PC-3 (cell line): ENCODE results near the gene CTBP2. TPM values are rescaled to one million over a fixed set of nuclear protein-coding genes. Genes with fewer than 3 reads are reported as not detected.
"Not testable (repeated sequence)": the region's sequence is repeated elsewhere in the genome, so short reads cannot be mapped to it uniquely, and the experiment has no call there.

Experiments used
- ATAC-seq: fragments of 200-7000 bp; cut with Tn5 transposase; 2 replicates; pipeline ENCODE4 v1.9.1; 2020; ENCODE audit warnings: mild to moderate bottlenecking, moderate library complexity
- BruUV-seq: library from RNA; stranded (reverse); fragments of 400-500 nt; replicated peaks from 2 replicates; lab custom pipeline; 2021; lab: Mats Ljungman, UMichigan
- CTCF ChIA-PET: fragments of 300-600 bp; sonication (Branson Sonifier 250); formaldehyde crosslinking; loops from one replicate; lab custom pipeline; 2022; ENCODE audit warnings: antibody characterized with exemption; lab: Charles Lee
- POLR2A ChIA-PET: fragments of 300-600 bp; sonication (Branson Sonifier 250); formaldehyde crosslinking; loops from one replicate; lab custom pipeline; 2022; ENCODE audit warnings: antibody characterized with exemption; ENCODE audit not compliant: unreplicated experiment; lab: Charles Lee
- DNase-seq: peaks from one replicate; pipeline ENCODE4 v3.0.0-alpha.2; 2015
- H2AFZ ChIP-seq: fragments of 300-600 bp; sonication (generic); 2 replicates; pipeline ENCODE4 v1.6.0; 2016; ENCODE audit warnings: antibody characterized with exemption, low read length
- H3F3A ChIP-seq: fragments of 300-600 bp; sonication (generic); one replicate; pipeline ENCODE4 v1.6.0; 2017; ENCODE audit warnings: antibody characterized with exemption, low read length, control low read depth, mild to moderate bottlenecking; ENCODE audit not compliant: unreplicated experiment
- H3K27ac ChIP-seq: fragments of 300-600 bp; sonication (generic); 2 replicates; pipeline ENCODE4 v1.5.1; 2016; ENCODE audit warnings: mild to moderate bottlenecking, low read length
- H3K27me3 ChIP-seq: fragments of 300-600 bp; sonication (generic); 2 replicates; pipeline ENCODE4 v1.6.1; 2016; ENCODE audit warnings: low read length, mixed read lengths
- H3K36me3 ChIP-seq: fragments of 300-600 bp; sonication (generic); 2 replicates; pipeline ENCODE4 v1.6.1; 2016; ENCODE audit warnings: low read depth, mixed run types, low read length, mixed read lengths
- H3K4me1 ChIP-seq: fragments of 300-600 bp; sonication (generic); 2 replicates; pipeline ENCODE4 v1.5.1; 2016; ENCODE audit warnings: low read length; ENCODE audit not compliant: insufficient read depth
- H3K4me2 ChIP-seq: fragments of 300-600 bp; sonication (generic); 2 replicates; pipeline ENCODE4 v1.6.0; 2016; ENCODE audit warnings: low read length
- H3K4me3 ChIP-seq: fragments of 300-600 bp; sonication (generic); 2 replicates; pipeline ENCODE4 v1.5.1; 2016; ENCODE audit warnings: mild to moderate bottlenecking, low read length, mixed read lengths
- H3K79me2 ChIP-seq: fragments of 300-600 bp; sonication (generic); 2 replicates; pipeline ENCODE4 v1.6.1; 2017; ENCODE audit warnings: low read length, mixed read lengths
- H3K9ac ChIP-seq: fragments of 300-600 bp; sonication (generic); 2 replicates; pipeline ENCODE4 v1.6.0; 2016; ENCODE audit warnings: mild to moderate bottlenecking, low read length
- H3K9me2 ChIP-seq: fragments of 300-600 bp; sonication (generic); replicated peaks from 2 replicates; pipeline ENCODE4 v1.6.1; 2016; ENCODE audit warnings: mixed run types, low read length, mixed read lengths
- H3K9me3 ChIP-seq: fragments of 300-600 bp; sonication (generic); 2 replicates; pipeline ENCODE4 v1.6.1; 2016; ENCODE audit warnings: low read length, mixed read lengths
- H4K20me1 ChIP-seq: fragments of 300-600 bp; sonication (generic); 2 replicates; pipeline ENCODE4 v1.6.1; 2016; ENCODE audit warnings: low read length, mixed read lengths
- EZH2 ChIP-seq: fragments of 300-600 bp; sonication (generic); IDR thresholded peaks from one replicate; pipeline ENCODE4 v1.6.1; 2017; ENCODE audit warnings: antibody characterized with exemption, mild to moderate bottlenecking, low read length; ENCODE audit not compliant: unreplicated experiment
- EZH2phosphoT487 ChIP-seq: fragments of 300-600 bp; sonication (generic); IDR thresholded peaks from 2 replicates; pipeline ENCODE4 v1.6.1; 2018; ENCODE audit warnings: mild to moderate bottlenecking, antibody characterized with exemption, low read length, borderline replicate concordance
- intact Hi-C: fragments of 100-400 bp; cut with micrococcal nuclease; formaldehyde crosslinking; loops from 2 replicates; pipeline ENCODE4 v1.9.0; 2023
- total RNA-seq: library from RNA; depleted of rRNA; stranded (reverse); fragments of >200 nt; gene quantifications from 2 replicates; pipeline ENCODE4 v1.2.3, GENCODE V29; 2014
- TF ChIP-seq, protein P1 (sequence below): fragments of 300-600 bp; sonication (generic); conservative IDR thresholded peaks from 2 replicates; pipeline ENCODE4 v1.5.1; 2017; ENCODE audit warnings: antibody characterized with exemption, low read depth, mild to moderate bottlenecking, low read length

Gene CTBP2
- total RNA-seq, 1 experiment from 2014 or later = 78.9 TPM

DNA sequence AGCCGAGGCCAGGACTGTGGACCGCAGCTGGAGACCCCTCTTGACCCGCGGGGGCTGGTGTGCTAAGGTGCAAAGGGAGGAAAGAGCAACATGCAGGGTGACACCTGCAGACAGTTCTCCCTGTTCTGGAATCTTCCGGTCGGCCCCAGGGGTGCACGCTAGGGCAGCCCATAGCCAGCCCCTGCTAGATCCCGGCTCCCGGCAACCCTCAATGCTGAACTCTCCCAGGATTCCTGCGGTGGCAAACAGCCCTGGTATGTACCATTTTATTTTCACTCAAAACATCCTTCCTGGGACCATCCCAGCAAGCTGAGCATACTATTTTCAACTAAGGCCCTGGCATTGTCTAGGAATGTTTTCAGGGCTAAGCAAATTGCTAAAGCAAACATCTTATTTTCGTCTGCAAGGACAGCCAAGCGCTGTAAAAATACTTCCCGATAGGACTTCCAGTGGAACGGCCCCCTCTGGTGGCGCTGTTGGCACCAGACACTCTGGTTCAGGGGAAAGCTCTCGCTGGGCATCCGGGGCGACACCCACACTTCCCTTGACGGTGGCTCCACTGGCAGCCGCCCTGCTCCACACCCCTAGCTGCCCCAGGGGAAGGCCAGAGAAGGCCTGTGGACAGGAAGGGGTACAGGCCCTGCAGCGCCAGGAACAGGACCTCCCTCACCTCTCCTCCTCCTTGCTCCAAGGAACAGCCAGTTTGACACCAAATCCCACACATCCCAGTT lies 99.4 kb downstream of the CTBP2 start:
- intact Hi-C loops = loop anchor here (1.0 to 5.0 kb wide), 2 partner anchors 69 to 96 kb away; no protein-coding TSS in a partner anchor
- POLR2A ChIA-PET = no interaction called here
- DNase-seq (peak; percentile 74), ATAC-seq (peak; percentile 65)
- no TSS peak for BruUV-seq
- H3K4me3 ChIP-seq = no peak overlapping the region
- H3K9me2 ChIP-seq = no peaks in the 10 kb centered on the region
- peaks cover 8% of the 10 kb centered on the region; the same call in 1 of the 2 replicates for H3K36me3 ChIP-seq
- H3K9ac ChIP-seq = no peak overlapping the region
- peaks cover 44% of the 10 kb centered on the region for H3K4me1 ChIP-seq
- TF ChIP-seq EZH2 = no peak
- TF ChIP-seq, protein P1, sequence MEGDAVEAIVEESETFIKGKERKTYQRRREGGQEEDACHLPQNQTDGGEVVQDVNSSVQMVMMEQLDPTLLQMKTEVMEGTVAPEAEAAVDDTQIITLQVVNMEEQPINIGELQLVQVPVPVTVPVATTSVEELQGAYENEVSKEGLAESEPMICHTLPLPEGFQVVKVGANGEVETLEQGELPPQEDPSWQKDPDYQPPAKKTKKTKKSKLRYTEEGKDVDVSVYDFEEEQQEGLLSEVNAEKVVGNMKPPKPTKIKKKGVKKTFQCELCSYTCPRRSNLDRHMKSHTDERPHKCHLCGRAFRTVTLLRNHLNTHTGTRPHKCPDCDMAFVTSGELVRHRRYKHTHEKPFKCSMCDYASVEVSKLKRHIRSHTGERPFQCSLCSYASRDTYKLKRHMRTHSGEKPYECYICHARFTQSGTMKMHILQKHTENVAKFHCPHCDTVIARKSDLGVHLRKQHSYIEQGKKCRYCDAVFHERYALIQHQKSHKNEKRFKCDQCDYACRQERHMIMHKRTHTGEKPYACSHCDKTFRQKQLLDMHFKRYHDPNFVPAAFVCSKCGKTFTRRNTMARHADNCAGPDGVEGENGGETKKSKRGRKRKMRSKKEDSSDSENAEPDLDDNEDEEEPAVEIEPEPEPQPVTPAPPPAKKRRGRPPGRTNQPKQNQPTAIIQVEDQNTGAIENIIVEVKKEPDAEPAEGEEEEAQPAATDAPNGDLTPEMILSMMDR = peak; percentile 85
- peak overlapping the region; percentile 42 for H3K27ac ChIP-seq
- H4K20me1 ChIP-seq = no peaks in the 10 kb centered on the region
- H3F3A ChIP-seq = peaks cover 13% of the 10 kb centered on the region
- H3K4me2 ChIP-seq = peak overlapping the region; percentile 46
- H3K79me2 ChIP-seq = peaks cover 81% of the 10 kb centered on the region
- CTCF ChIA-PET = interaction anchor here (0.7 to 1.0 kb wide), 2 partner anchors 13 to 219 kb away, joined by 3 read pairs; no protein-coding TSS in a partner anchor
- no peaks in the 10 kb centered on the region for H3K9me3 ChIP-seq
- H3K27me3 ChIP-seq = no peaks in the 10 kb centered on the region
- H2AFZ ChIP-seq = no peak overlapping the region

- H3K4me2 ChIP-seq = no peak overlapping the region
- H3K9ac ChIP-seq = no peak overlapping the region
- H3K9me2 ChIP-seq = no peaks in the 10 kb centered on the region
- H3K27ac ChIP-seq = 0 out of 2 replicates have a peak overlapping the region, but pooled peaks have one; percentile 12
- peaks cover 39% of the 10 kb centered on the region for H3K4me1 ChIP-seq
- H3K27me3 ChIP-seq = no peaks in the 10 kb centered on the region
- intact Hi-C loops = loop anchor here (5.0 kb wide), 1 partner anchor 97 kb away; no protein-coding TSS in a partner anchor
- ATAC-seq (no peak), DNase-seq (no peak)
- ChIA-PET POLR2A (no interaction called here), CTCF (no interaction called here)
- no peak overlapping the region for H3K4me3 ChIP-seq
- TF ChIP-seq EZH2 (no peak), EZH2phosphoT487 (no peak)
- TF ChIP-seq, protein P1 = no peak
- H3F3A ChIP-seq = peaks cover 9% of the 10 kb centered on the region
- H3K9me3 ChIP-seq = no peaks in the 10 kb centered on the region
- no TSS peak for BruUV-seq
- no peak overlapping the region for H2AFZ ChIP-seq
- peaks cover 80% of the 10 kb centered on the region for H3K79me2 ChIP-seq
- H3K36me3 ChIP-seq = peaks cover 8% of the 10 kb centered on the region; the same call in 1 of the 2 replicates
- H4K20me1 ChIP-seq = no peaks in the 10 kb centered on the region
Measured at GRCh38 chr10:125060482-125060825, 99.9 kb downstream of the CTBP2 start.

GRCh38 chr10:125060026-125060425 lies 100.3 kb downstream of the CTBP2 start:
- BruUV-seq = no TSS peak
- CTCF ChIA-PET = no interaction called here
- Histone ChIP-seq H3K9me2 (no peaks in the 10 kb centered on the region), H3K4me3 (no peak overlapping the region), H3K79me2 (peaks cover 84% of the 10 kb centered on the region), H3K4me1 (peaks cover 35% of the 10 kb centered on the region), H3K27me3 (no peaks in the 10 kb centered on the region), H3F3A (peaks cover 5% of the 10 kb centered on the region), H3K9ac (no peak overlapping the region), H3K36me3 (peaks cover 8% of the 10 kb centered on the region; the same call in 1 of the 2 replicates), H3K9me3 (no peaks in the 10 kb centered on the region), H3K27ac (no peak overlapping the region), H4K20me1 (no peaks in the 10 kb centered on the region), H2AFZ (no peak overlapping the region), H3K4me2 (no peak overlapping the region)
- POLR2A ChIA-PET = no interaction called here
- intact Hi-C loops = loop anchor here (5.0 kb wide), 1 partner anchor 97 kb away; no protein-coding TSS in a partner anchor
- DNase-seq = no peak
- TF ChIP-seq, protein P1 = no peak
- TF ChIP-seq EZH2 (no peak), EZH2phosphoT487 (no peak)
- ATAC-seq = no peak

DNA sequence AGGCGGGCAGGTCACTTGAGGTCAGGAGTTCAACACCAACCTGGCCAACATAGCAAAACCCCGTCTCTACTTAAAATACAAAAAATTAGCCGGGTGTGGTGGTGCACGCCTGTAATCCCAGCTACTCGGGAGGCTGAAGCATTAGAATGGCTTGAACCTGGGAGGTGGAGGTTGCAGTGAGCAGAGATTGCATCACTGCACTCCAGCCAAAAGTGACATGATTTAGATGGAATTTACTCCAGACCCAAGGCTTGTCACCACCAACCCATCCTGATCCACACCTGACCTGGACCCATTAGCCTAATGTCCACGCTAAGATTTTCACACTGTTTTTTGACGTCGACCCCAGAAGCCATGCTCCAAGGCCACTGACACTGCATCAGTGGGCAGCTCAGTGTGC lies 101.0 kb downstream of the CTBP2 start:
- H3K9me2 ChIP-seq, H4K20me1 ChIP-seq, H3K36me3 ChIP-seq, intact Hi-C loops, H3K9ac ChIP-seq, H3K27ac ChIP-seq, DNase-seq, ATAC-seq, H3K27me3 ChIP-seq, BruUV-seq, H3K9me3 ChIP-seq, H3K4me2 ChIP-seq, H2AFZ ChIP-seq, CTCF ChIA-PET, H3K4me3 ChIP-seq, POLR2A ChIA-PET, H3F3A ChIP-seq: not testable (repeated sequence)
- Histone ChIP-seq H3K79me2 (peaks cover 91% of the 10 kb centered on the region), H3K4me1 (peaks cover 31% of the 10 kb centered on the region)
